Lung (tissue), 12 donors: Measurements from ENCODE around the gene STARD13. TPM values are rescaled to one million over a fixed set of nuclear protein-coding genes. Genes with fewer than 3 reads are reported as not detected.

Experiments used
- ATAC-seq: fragments of 200-7000 bp; cut with Tn5 transposase; one replicate; pipeline ENCODE4 v1.9.1; 2020; ENCODE audit warnings: moderate number of reproducible peaks; ENCODE audit not compliant: insufficient read depth, low FRiP score
- DNase-seq, 3 donors: peaks; one replicate each; pipeline ENCODE4 v3.0.0-alpha.2; 2013 to 2017
- H3K27ac ChIP-seq, 2 donors: one replicate each; pipeline ENCODE4 v1.5.1; 2013; ENCODE audit warnings: mild to moderate bottlenecking in 2 of 2, moderate library complexity in 2 of 2, control low read depth in 1 of 2, inconsistent platforms in 1 of 2, low read depth in 1 of 2, low read length in 1 of 2
- H3K27me3 ChIP-seq, 3 donors: one replicate each; pipeline ENCODE4 v1.5.1; 2013; ENCODE audit warnings: low read length in 2 of 3; ENCODE audit not compliant: control insufficient read depth in 3 of 3, insufficient read depth in 3 of 3
- H3K36me3 ChIP-seq, 4 donors: one replicate each; pipeline ENCODE4 v1.5.1; 2013; ENCODE audit warnings: low read length in 4 of 4, mild to moderate bottlenecking in 1 of 4, moderate library complexity in 1 of 4; ENCODE audit not compliant: control insufficient read depth in 4 of 4, insufficient read depth in 4 of 4
- H3K4me1 ChIP-seq, 5 donors: one replicate each; pipeline ENCODE4 v1.5.1; 2013; ENCODE audit warnings: low read length in 5 of 5, mild to moderate bottlenecking in 2 of 5, moderate library complexity in 1 of 5; ENCODE audit not compliant: control insufficient read depth in 5 of 5, insufficient read depth in 5 of 5
- H3K4me3 ChIP-seq: one replicate; pipeline ENCODE4 v1.5.1; 2013; ENCODE audit warnings: mild to moderate bottlenecking, control low read depth, moderate library complexity
- H3K9ac ChIP-seq, 2 donors: one replicate each; pipeline ENCODE4 v1.5.1; 2013; ENCODE audit warnings: low read length in 2 of 2, control low read depth in 1 of 2; ENCODE audit not compliant: insufficient read depth in 1 of 2
- H3K9me3 ChIP-seq, 4 donors: one replicate each; pipeline ENCODE4 v1.5.1; 2013; ENCODE audit warnings: low read length in 3 of 4, mild to moderate bottlenecking in 1 of 4, moderate library complexity in 1 of 4; ENCODE audit not compliant: control insufficient read depth in 4 of 4, insufficient read depth in 3 of 4
- WGBS, 2 donors: extraction: QIAGEN DNeasy Blood & Tissue Kit; methylation state at CpG; one replicate each; pipeline ENCODE4 v1.1.7; 2013; 5-methylcytosine and 5-hydroxymethylcytosine counted together
- polyA plus RNA-seq, 2 donors: library from polyadenylated mRNA; stranded (reverse); fragments of 200-250 nt; gene quantifications; one replicate each; pipeline ENCODE4 v1.2.1, GENCODE V29; 2013
- total RNA-seq, 2 donors: library from RNA; depleted of rRNA in 1 of 2; stranded (reverse); fragments of >200 nt in 1 of 2; gene quantifications; one replicate each; pipeline ENCODE4 v1.2.1, GENCODE V29; 2014 to 2021
- TF ChIP-seq, protein P1 (sequence below): IDR thresholded peaks from 2 replicates; pipeline ENCODE4 v1.5.1; 2012; ENCODE audit warnings: mild to moderate bottlenecking; ENCODE audit errors: control extremely low read depth, extremely low read depth
- donor health status: control.
- donor health status: control.
- donor health status: Bipolar disorder and iron deficiency.
- donor health status: healthy.
- donor health status: DM: yes; HTN: yes; CAD: no.

STARD13 gene
- total and polyA plus RNA-seq, 4 donors, result 7.9 to 91.6 (median 29.7) TPM

DNA sequence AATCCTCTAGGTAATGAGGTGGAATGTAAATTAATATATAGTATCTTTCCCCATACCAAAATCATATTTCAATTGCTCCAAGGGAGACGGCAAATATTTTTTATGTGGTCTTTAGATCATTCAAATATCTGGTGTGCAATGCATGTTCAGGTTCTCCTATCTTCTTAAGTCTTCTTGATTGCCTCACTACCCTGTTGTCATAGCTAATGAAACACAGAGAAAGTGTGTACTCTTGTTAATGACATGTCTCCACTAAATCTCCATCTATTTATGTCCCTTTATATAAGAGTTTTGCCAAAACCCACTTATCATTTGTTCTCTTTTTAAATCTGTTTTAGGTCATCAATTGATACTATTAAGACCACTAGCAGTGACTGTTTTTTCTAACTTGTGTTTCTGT is 6.6 kb downstream of the STARD13 start:
- Histone ChIP-seq H3K4me3 (no peak overlapping the region), H3K9me3 (no peaks in the 10 kb centered on the region), H3K9ac (no peak overlapping the region), H3K27me3 (no peaks in the 10 kb centered on the region), H3K27ac (peak overlapping the region in 1 of 2 donors; percentile 84), H3K36me3 (no peaks in the 10 kb centered on the region), H3K4me1 (peaks cover 0 to 41% (median 5%) of the 10 kb centered on the region in 5 donors)
- TF ChIP-seq, protein P1, sequence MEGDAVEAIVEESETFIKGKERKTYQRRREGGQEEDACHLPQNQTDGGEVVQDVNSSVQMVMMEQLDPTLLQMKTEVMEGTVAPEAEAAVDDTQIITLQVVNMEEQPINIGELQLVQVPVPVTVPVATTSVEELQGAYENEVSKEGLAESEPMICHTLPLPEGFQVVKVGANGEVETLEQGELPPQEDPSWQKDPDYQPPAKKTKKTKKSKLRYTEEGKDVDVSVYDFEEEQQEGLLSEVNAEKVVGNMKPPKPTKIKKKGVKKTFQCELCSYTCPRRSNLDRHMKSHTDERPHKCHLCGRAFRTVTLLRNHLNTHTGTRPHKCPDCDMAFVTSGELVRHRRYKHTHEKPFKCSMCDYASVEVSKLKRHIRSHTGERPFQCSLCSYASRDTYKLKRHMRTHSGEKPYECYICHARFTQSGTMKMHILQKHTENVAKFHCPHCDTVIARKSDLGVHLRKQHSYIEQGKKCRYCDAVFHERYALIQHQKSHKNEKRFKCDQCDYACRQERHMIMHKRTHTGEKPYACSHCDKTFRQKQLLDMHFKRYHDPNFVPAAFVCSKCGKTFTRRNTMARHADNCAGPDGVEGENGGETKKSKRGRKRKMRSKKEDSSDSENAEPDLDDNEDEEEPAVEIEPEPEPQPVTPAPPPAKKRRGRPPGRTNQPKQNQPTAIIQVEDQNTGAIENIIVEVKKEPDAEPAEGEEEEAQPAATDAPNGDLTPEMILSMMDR, result no peak
- DNase-seq (no peak), ATAC-seq (no peak)
- 0% methylated on average over 1 of the region's 1 CpG for WGBS, 2 donors

DNA sequence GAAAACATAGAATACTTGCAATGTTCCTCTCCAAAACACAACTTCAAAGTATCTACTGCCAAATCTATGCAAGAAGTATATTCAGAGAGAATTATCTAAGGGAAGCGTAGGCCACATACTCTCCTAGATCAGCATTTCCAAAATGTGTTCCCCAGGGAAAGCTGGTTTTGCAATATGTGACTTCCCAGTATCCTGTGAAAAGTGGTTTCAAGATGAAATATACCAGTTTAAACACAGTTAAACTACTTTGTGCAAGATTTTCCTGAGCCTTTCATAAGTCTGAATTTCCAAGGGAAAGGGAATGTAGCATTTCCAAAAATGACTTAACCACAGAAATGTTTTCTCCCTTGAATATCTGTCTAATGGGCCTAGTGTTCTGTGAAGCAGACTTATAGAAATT is 7.6 kb downstream of the STARD13 start:
- 88 to 97% methylated on average over 1 of the region's 1 CpG for WGBS, 2 donors
- TF ChIP-seq, protein P1, result no peak
- H3K36me3 ChIP-seq, result no peaks in the 10 kb centered on the region
- DNase-seq (no peak), ATAC-seq (no peak)
- no peaks in the 10 kb centered on the region for H3K9me3 ChIP-seq
- H3K4me1 ChIP-seq, result peaks cover 0 to 42% (median 5%) of the 10 kb centered on the region in 5 donors
- H3K27me3 ChIP-seq, result no peaks in the 10 kb centered on the region
- H3K9ac ChIP-seq, result no peak overlapping the region
- peak overlapping the region in 1 of 2 donors; percentile 88 for H3K27ac ChIP-seq
- no peak overlapping the region for H3K4me3 ChIP-seq

DNA sequence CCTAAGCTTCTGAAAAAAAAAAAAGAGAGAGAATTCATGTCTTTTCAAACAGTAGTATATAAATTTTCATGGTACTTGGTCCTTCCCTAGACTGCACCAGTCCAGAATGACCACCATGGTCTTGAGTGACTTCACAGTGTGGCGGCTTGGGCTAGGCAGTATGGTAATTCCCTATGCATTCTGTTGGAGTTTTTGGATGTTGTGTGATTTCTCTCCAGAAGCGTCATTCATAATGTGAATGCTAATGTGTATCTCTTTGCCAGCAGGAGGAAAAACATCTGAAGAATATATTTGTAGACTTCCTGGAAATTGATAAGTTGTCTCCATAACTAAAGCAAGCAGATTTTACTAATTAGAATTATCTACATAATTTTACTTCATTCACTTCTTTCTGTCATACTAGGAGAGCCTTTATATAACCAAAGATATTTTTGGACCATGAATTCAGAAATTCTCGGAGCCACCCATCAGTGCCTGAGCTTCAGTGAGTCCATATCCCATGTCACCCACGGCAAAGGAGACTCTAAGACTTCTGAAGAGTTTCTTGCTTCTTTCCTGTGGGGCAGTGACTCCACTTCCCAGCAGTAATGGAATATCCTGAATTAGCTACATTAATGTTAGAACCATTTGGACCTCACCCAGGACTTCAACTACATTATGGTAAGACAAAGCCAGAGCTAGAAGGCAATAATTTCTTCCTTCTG is 8.4 kb downstream of the STARD13 start:
- Histone ChIP-seq H3K9me3 (no peaks in the 10 kb centered on the region), H3K27me3 (no peaks in the 10 kb centered on the region), H3K4me3 (no peak overlapping the region), H3K36me3 (no peaks in the 10 kb centered on the region), H3K4me1 (peaks cover 0 to 40% (median 5%) of the 10 kb centered on the region in 5 donors), H3K27ac (peak overlapping the region in 1 of 2 donors; percentile 88), H3K9ac (no peak overlapping the region)
- DNase-seq (no peak), ATAC-seq (no peak)
- TF ChIP-seq, protein P1, result no peak
- WGBS, 2 donors, result 84 to 90% methylated on average over 4 of the region's 4 CpGs
